Activated naive CD4-positive, alpha-beta T cell treated with anti-CD3 and anti-CD28 coated beads, Interleukin-2, amount 50 U/mL, for 72 hours (primary cell): ENCODE data around the gene SP1. TPM values are rescaled to one million over a fixed set of nuclear protein-coding genes. Genes with fewer than 3 reads are reported as not detected.
A peak's percentile ranks its signal among the peaks of the same experiment; 100 is the strongest.

Experiments used
- ATAC-seq, 2 donors: fragments of 150-1000 bp; cut with Tn5 transposase; 2 replicates each; pipeline ENCODE4 v1.10.0; 2021; ENCODE audit warnings: mild to moderate bottlenecking in 2 of 2, moderate library complexity in 2 of 2
- DNase-seq, 2 donors: peaks; one replicate each; pipeline ENCODE4 v3.0.0; 2021 to 2022; ENCODE audit warnings: low spot score in 2 of 2
- H3K27ac Mint-ChIP-seq, 2 donors: one replicate each; pipeline ENCODE4 v1.8.0; 2022; ENCODE audit warnings: mild to moderate bottlenecking in 2 of 2, mixed read lengths in 2 of 2
- H3K36me3 Mint-ChIP-seq, 2 donors: one replicate each; pipeline ENCODE4 v1.8.0; 2022; ENCODE audit warnings: mixed read lengths in 2 of 2
- H3K9me3 Mint-ChIP-seq, 2 donors: one replicate each; pipeline ENCODE4 v1.8.0; 2022; ENCODE audit warnings: mixed read lengths in 2 of 2
- total RNA-seq, 2 donors: library from RNA; stranded (reverse); gene quantifications; one replicate each; pipeline ENCODE4 v1.2.3, GENCODE V29; 2022

SP1 gene
- total RNA-seq, 2 donors from 2014 or later: 86.0 to 156 TPM

DNA sequence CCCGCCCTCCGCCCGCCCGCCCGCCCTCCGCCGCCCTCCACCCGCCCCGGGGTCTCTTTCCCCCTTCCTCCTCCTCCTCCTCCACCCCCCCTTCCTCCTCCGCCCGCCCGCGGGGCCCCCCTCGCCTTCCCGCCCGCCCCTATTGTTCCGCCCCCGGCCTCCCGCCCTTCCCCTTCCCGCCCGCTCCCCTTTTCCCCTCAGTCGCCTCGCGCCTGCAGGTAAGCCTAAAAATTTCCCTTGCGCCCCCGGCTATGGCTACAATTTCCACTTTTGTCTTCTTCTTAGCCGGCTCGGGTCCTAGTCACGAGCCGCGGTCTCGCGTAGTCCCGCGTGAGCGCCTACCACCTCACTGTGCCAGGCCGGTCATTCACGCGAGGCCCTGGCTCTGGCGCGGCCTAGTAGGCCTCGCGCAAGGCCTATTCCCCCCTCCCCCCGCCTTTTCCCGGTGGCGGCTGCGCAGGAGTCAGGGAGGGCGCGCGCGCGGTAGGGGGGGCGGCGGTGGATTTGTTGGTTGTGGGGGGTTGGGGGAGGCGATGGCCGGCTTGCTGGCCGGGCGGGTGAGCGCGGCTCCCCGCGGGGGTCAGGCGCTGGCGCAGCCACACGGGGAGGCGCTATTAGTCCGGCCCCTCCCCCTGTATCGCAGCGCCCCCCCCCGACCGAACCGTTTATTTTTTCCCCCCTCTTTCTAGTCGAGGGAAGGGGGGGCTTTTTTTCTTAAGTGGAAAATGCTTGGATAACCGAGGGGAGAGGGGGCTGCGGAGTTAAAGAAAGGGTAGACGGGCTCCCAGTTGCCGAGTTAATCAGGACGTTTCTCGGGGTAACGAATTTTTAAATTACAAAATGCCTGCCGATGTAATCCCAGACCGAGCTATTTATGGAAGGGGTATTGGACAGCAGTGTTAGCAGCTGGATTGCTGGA is 72.4 kb downstream of the SP1 start:
- H3K27ac Mint-ChIP-seq: peak overlapping the region; percentile 94 to 98
- DNase-seq: peak; percentile 69 to 76
- ATAC-seq: peak; percentile 29 to 48
- no peaks in the 10 kb centered on the region for H3K9me3 Mint-ChIP-seq
- H3K36me3 Mint-ChIP-seq: peaks cover 32 to 54% of the 10 kb centered on the region in 2 donors

DNA sequence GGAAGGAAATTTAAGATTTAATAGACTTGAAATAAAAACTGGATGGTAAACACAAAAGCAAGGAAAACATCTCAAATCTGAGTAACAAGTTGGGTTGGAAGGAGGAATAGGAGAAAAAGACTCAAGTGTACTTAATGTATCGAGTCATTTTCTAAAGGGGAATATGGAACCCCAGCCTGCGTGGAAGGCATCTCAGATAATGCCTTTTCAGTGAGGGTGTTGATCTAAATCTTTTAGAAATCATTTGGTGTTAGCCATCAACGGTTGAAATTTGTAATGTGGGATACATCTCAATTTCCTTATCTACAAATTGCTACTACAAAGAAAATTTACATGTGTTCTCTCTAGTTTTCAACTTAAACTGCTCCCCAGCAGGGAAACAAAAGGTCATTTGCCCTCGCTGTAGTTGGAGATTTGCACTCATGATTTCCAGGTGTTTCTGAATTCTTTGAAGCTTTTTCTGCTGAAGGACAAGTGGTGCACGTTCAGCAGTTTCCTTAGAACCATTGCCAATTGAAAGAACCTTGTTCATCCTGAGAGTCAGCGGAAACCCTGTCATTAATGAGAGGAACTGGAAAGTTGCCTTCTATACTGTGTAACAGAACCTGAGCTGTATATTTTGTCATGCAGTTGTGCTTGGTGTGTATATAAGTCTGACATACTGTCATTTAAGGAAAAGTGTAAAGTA is 74.1 kb downstream of the SP1 start:
- ATAC-seq (no peak), DNase-seq (no peak)
- Mint-ChIP-seq H3K36me3 (peaks cover 32 to 53% of the 10 kb centered on the region in 2 donors), H3K9me3 (no peaks in the 10 kb centered on the region), H3K27ac (peak overlapping the region; percentile 94 to 98)

DNA sequence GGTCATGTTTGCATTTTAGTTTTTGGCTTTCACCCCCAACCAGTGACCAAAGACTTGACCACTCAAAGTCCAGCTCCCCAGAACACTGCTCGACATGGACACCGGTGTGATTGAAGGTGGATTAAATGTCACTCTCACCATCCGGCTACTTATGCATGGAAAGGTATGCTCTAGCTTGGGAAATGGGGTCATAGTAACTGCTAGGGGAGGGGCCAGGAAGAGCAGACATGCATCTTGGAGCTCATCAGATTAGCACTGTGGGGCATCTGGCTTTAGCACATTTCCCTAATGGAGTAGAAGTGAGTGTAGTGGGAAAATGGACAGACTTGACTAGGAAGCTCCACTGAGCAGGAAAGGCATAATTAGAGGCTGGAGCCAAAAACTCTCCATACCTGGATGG is 74.7 kb downstream of the SP1 start:
- no peaks in the 10 kb centered on the region for H3K9me3 Mint-ChIP-seq

DNA sequence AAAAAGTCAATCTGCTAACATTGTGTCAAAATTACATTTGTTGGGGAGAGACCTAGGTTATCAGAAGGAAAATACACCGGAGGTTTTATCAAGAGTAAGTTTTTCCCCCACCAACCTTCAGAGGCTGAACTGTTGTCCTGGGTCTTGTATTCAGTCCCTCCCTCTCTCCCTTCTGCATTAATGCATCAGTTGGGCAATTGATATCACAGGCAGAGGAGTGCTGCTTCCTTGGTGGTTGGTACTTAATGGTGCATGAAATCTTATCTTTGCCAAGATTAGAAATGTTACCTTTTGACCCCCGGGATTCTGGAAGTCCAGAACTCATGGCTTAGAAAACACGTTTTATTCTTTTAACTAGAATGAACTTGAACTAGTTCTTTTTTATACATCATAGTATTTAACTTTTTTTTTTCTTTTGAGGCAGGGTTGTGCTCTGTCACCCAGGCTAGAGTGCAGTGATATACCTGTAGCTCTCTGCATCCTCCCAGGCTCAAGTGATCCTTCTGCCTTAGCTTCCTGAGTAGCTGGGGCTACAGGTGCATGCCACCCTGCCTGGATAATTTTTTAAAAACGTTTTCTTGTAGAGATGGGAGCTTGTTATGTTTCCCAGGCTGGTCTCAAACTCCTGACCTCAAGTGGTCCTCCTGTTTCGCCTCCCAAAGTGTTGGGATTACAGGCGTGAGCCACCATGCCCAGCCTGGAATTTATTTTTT is 76.8 kb downstream of the SP1 start:
- ATAC-seq (no peak), DNase-seq (no peak)
- Mint-ChIP-seq H3K36me3 (peaks cover 44 to 76% of the 10 kb centered on the region in 2 donors), H3K27ac (peak overlapping the region in 1 of 2 donors; percentile 87), H3K9me3 (no peaks in the 10 kb centered on the region)

More for the DNA sequence above, 74.7 kb downstream of the SP1 start:
- Mint-ChIP-seq H3K27ac (peak overlapping the region; percentile 94 to 98), H3K36me3 (peaks cover 33 to 59% of the 10 kb centered on the region in 2 donors)
- DNase-seq: no peak
- ATAC-seq: no peak

DNA sequence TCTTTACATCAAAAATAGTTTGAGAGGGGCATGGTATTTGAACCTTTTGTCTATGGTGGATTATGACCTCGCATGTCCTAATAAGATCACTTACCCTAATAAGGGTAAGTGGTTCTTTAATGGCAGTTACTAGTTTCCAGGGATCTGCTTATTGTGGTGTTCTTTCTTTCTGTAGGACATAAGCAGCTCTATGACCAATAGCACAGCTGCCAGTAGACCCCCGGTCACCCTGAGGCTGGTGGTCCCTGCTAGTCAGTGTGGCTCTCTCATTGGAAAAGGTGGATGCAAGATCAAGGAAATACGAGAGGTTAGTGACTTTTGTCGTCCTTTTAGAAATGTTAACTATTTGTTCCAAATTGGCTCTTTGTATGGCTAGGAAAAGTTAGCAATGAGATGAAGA is 79.1 kb downstream of the SP1 start:
- no peak for ATAC-seq
- H3K36me3 Mint-ChIP-seq: peaks cover 44 to 77% of the 10 kb centered on the region in 2 donors
- no peaks in the 10 kb centered on the region for H3K9me3 Mint-ChIP-seq
- no peak for DNase-seq
- H3K27ac Mint-ChIP-seq: peak overlapping the region in 1 of 2 donors; percentile 97

DNA sequence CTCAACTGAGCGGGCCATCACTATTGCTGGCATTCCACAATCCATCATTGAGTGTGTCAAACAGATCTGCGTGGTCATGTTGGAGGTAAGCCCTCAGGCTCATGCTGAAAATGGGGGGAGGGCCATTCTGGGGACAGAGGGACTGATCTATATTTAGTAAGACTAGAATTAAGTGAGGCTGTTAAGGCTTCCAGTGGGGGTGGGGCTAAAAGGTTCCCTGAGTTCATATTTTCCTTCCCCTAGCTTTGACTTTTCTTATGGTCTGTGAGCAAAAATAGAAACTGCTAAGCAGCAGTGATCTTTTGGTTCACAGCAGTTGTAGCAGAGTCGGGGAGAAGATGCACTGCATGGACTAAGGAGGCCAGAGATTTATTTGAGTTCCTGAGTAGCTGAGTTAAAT is 81.1 kb downstream of the SP1 start:
- H3K27ac Mint-ChIP-seq: peak overlapping the region in 1 of 2 donors; percentile 88
- DNase-seq (no peak), ATAC-seq (no peak)
- peaks cover 34 to 62% of the 10 kb centered on the region in 2 donors for H3K36me3 Mint-ChIP-seq
- no peaks in the 10 kb centered on the region for H3K9me3 Mint-ChIP-seq

DNA sequence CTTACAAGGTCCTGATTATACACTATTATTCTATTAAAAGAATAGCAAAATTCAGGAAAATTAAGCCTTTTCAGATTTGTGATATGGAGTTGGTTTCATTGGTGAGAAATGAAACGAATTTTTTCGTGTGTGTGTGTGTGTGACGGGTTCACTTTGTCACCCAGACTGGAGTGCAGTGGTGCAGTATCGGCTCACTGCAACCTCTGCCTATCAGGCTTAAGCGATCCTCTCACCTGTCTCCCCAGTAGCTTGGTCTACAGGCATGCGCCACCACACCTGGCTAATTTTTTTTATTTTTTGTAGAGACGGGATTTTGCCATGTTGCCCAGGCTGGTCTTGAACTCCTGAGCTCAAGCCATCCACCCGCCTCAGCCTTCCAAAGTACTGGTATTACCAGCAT is 81.6 kb downstream of the SP1 start:
- Mint-ChIP-seq H3K36me3 (peaks cover 35 to 64% of the 10 kb centered on the region in 2 donors), H3K9me3 (no peaks in the 10 kb centered on the region), H3K27ac (peak overlapping the region in 1 of 2 donors; percentile 23)
- ATAC-seq (no peak), DNase-seq (no peak)

DNA sequence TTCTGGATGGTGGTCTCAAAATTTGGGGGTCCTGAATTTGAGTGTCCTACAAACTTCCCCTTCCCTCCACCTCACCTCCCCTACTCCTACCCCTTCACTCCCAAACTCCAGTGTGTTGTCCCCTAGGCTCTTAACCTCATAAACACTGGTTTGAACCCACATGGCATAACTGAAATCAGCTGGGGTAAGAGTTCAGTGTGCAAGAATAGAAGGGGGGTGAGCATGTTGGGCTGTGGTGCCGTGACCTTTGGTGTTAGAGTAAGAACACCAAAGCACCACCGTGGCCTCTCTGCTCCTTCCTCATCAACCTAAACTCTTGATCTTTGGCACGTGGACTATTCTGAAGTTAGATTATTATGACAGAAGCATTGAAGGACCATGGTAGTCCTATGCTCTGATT is 83.0 kb downstream of the SP1 start:
- no peak overlapping the region for H3K27ac Mint-ChIP-seq
- H3K9me3 Mint-ChIP-seq: no peaks in the 10 kb centered on the region
- no peak for DNase-seq
- peak in 1 of 2 donors; percentile 4 for ATAC-seq
- H3K36me3 Mint-ChIP-seq: peaks cover 41 to 72% of the 10 kb centered on the region in 2 donors

DNA sequence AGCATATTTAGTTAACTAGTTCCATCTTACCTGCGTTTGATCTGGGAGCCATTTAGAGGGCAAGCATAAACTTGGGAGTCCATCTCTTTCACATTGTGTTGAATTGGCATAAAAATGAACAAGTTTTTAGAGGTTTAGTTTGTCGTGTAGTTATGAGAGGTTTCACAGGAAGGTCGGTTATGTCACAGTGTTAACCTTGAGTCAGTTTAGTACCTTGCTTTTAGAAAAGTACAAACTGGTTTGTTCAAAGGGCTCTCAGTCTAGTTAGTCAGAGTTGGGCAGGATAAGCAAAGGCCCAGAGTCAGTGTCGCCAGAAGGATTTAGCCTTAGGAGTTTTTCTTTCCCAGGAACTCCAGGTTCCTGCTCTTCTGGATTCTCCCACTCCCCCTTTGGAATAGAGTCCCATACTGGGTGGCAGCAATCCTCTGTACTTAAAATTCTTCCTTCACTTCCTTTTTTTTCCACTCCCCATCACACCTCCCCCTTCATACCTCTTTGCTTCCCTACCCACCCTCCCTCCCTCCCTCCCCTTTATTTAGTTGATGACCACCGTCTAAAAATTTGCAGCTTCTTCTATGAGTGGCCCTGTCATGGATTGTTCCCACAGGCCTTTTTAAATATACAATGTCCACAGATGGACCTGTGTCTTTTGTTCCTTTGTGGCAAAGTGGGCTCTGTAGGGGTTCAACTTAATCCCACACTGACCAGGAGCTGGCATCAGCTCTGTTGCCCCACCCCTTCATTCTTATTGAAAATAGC is 84.0 kb downstream of the SP1 start:
- Mint-ChIP-seq H3K9me3 (no peaks in the 10 kb centered on the region), H3K36me3 (peaks cover 41 to 72% of the 10 kb centered on the region in 2 donors), H3K27ac (peak overlapping the region in 1 of 2 donors; percentile 73)
- ATAC-seq (peak in 1 of 2 donors; percentile 25), DNase-seq (no peak)

DNA sequence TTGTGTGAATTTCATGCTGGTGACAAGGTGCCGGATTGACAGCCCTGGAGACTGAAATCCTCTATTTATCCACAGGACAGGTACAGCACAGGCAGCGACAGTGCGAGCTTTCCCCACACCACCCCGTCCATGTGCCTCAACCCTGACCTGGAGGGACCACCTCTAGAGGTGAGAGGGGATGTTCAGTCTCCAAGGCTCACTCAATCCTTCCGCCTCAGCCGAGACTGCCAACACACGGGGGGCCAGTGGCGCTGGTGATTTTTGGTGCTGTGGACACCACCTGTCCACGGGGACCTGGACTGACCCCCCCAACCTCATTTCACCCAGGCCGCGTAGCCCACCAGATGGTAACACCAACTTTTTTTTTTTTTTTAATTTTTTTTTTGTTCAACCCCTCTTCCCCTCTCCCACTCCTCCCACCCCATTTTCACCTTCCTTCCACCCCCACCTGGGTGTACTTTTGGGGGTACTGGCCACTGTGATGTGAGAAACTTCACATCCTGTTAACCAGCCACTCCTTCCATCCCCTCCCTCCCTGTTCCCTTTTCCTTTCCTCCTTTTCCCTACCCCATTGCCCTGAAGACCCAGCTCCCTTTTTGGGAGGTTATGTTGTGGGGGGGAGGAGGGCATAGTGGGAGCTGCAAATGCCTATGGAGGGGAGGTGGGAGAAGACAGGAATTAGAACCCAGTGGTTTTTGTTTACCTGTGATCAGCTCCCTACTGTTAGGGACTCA is 84.9 kb downstream of the SP1 start:
- H3K9me3 Mint-ChIP-seq: no peaks in the 10 kb centered on the region
- H3K36me3 Mint-ChIP-seq: peaks cover 38 to 64% of the 10 kb centered on the region in 2 donors
- peak in 1 of 2 donors; percentile 12 for ATAC-seq
- H3K27ac Mint-ChIP-seq: peak overlapping the region in 1 of 2 donors; percentile 86
- no peak for DNase-seq

DNA sequence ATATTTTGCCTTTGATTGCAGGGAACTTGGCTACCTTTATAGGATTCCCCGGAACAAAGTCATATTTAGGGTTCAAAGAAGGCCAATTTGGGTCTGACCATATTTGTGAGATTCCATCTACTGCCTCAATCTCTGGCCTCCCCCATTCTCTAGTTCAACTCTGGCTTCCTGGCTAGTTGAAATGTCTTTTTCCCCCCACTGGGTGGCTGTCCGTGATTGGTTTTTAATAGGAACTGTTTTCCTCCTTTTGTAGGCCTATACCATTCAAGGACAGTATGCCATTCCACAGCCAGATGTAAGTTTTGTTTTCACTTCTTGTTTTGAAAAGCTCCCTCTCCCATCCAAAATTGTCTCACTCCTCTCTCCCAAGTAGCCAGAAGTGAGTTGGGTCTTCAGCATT is 85.7 kb downstream of the SP1 start:
- ATAC-seq: no peak
- no peak for DNase-seq
- no peaks in the 10 kb centered on the region for H3K9me3 Mint-ChIP-seq
- H3K36me3 Mint-ChIP-seq: peaks cover 31 to 59% of the 10 kb centered on the region in 2 donors
- H3K27ac Mint-ChIP-seq: peak overlapping the region in 1 of 2 donors; percentile 86

Other genes with a start within 250 kb of the SP1 start
- 10 to 100 TPM; 36.8 to 43.2 TPM for gene ZNF740, start 199.5 kb upstream of the SP1 start, total RNA-seq
- 10 to 100 TPM; 24.4 to 55.8 TPM for gene CSAD, start 199.3 kb upstream of the SP1 start, total RNA-seq
- 10 to 100 TPM; 71.4 to 76.3 TPM for gene ITGB7, start 172.9 kb upstream of the SP1 start, total RNA-seq
- gene RARG, start 148.0 kb upstream of the SP1 start, total RNA-seq: 10 to 100 TPM; 15.5 to 23.5 TPM
- 10 to 100 TPM; 32.8 to 76.3 TPM for gene ESPL1, start 111.9 kb upstream of the SP1 start, total RNA-seq
- 100 to 1,000 TPM; 334 to 355 TPM for gene PFDN5, start 84.6 kb upstream of the SP1 start, total RNA-seq
- gene MYG1, start 80.5 kb upstream of the SP1 start, total RNA-seq: 10 to 100 TPM; 63.8 to 91.5 TPM
- gene AAAS, start 58.6 kb upstream of the SP1 start, total RNA-seq: 10 to 100 TPM; 52.3 to 83.5 TPM
- gene SP7, start 43.8 kb upstream of the SP1 start, total RNA-seq: not detected
- under 1 TPM in 1 of 2 donors, not detected in 1; 0.25 TPM for gene AMHR2, start 43.7 kb downstream of the SP1 start, total RNA-seq
- 100 to 1,000 TPM; 170 to 226 TPM for gene PRR13, start 61.6 kb downstream of the SP1 start, total RNA-seq
- 1,000 to 10,000 TPM in 1 of 2 donors, 100 to 1,000 TPM in 1; 786 to 1,016 TPM for gene PCBP2, start 71.9 kb downstream of the SP1 start, total RNA-seq
- gene MAP3K12, start 119.3 kb downstream of the SP1 start, total RNA-seq: 10 to 100 TPM in 1 of 2 donors, 1 to 10 TPM in 1; 9.5 to 21.7 TPM
- gene TARBP2, start 121.1 kb downstream of the SP1 start, total RNA-seq: 10 to 100 TPM; 29.9 to 30.4 TPM
- gene NPFF, start 127.3 kb downstream of the SP1 start, total RNA-seq: not detected
- 10 to 100 TPM; 25.0 to 30.1 TPM for gene ATF7, start 246.2 kb downstream of the SP1 start, total RNA-seq